ENCODE results near the gene JSRP1. TPM values are rescaled to one million over a fixed set of nuclear protein-coding genes. Genes with fewer than 3 reads are reported as not detected.

JSRP1 gene
- polyA plus RNA-seq, 1 donor from 2014 or later: 1.4 TPM

GRCh38 chr19:2266183-2266993 is 10.2 kb upstream of the JSRP1 start:
- no peaks in the 10 kb centered on the region for H3K27me3 ChIP-seq (ENCODE audit: insufficient read depth, low read depth, low read length)
- no peak overlapping the region for H3K9ac ChIP-seq (ENCODE audit: low read length)
- no peaks in the 10 kb centered on the region for H3F3A ChIP-seq (ENCODE audit: insufficient read depth, low read length, poor library complexity, severe bottlenecking)
- no peak overlapping the region for H3K27ac ChIP-seq (ENCODE audit: low read length)
- no peaks in the 10 kb centered on the region for H3K36me3 ChIP-seq (ENCODE audit: insufficient read depth, low read length)
- no peak overlapping the region for H3K4me3 ChIP-seq (ENCODE audit: low read length)
- no peaks in the 10 kb centered on the region for H3K9me2 ChIP-seq (ENCODE audit: insufficient read depth, low read length)
- peaks cover 16% of the 10 kb centered on the region for H3K79me2 ChIP-seq (replicated peaks; ENCODE audit: insufficient read depth, low read length)
- no peak overlapping the region for H3K4me2 ChIP-seq (ENCODE audit: low read length)
- peaks cover 18% of the 10 kb centered on the region for H4K20me1 ChIP-seq (ENCODE audit: insufficient read depth)
- TF ChIP-seq SMC3 (conservative IDR thresholded peaks at IDR 0.05; ENCODE audit: poor library complexity): no peak
- no peak for TF ChIP-seq POLR2AphosphoS5 (IDR thresholded peaks at IDR 0.05)
- no peak for TF ChIP-seq TAF1 (IDR thresholded peaks at IDR 0.05; ENCODE audit: low read depth)
- TF ChIP-seq EP300 (conservative IDR thresholded peaks at IDR 0.05; ENCODE audit: poor library complexity, severe bottlenecking): no peak
- no peak for TF ChIP-seq EZH2 (IDR thresholded peaks at IDR 0.05; ENCODE audit: borderline replicate concordance, insufficient read depth, low read length, poor library complexity, severe bottlenecking)
- TF ChIP-seq RAD21 (conservative IDR thresholded peaks at IDR 0.05): no peak
- no peak for TF ChIP-seq MXI1 (conservative IDR thresholded peaks at IDR 0.05; ENCODE audit: poor library complexity, severe bottlenecking)
- no peak for TF ChIP-seq REST (IDR thresholded peaks at IDR 0.05; ENCODE audit: borderline replicate concordance)
- TF ChIP-seq CTCF (IDR thresholded peaks at IDR 0.05; ENCODE audit: poor library complexity, severe bottlenecking): no peak
- no peaks in the 10 kb centered on the region for H3K9me3 ChIP-seq (ENCODE audit: low read length)
- H2AFZ ChIP-seq (ENCODE audit: low read depth, low read length): no peak overlapping the region

- H3K4me3 ChIP-seq (ENCODE audit: low read length): no peak overlapping the region
- H4K20me1 ChIP-seq (ENCODE audit: insufficient read depth): no peaks in the 10 kb centered on the region
- H3F3A ChIP-seq (ENCODE audit: insufficient read depth, low read length, poor library complexity, severe bottlenecking): no peaks in the 10 kb centered on the region
- no peaks in the 10 kb centered on the region for H3K27me3 ChIP-seq (ENCODE audit: insufficient read depth, low read depth, low read length)
- H2AFZ ChIP-seq (ENCODE audit: low read depth, low read length): no peak overlapping the region
- no peaks in the 10 kb centered on the region for H3K36me3 ChIP-seq (ENCODE audit: insufficient read depth, low read length)
- H3K9me3 ChIP-seq (ENCODE audit: low read length): no peaks in the 10 kb centered on the region
- TF ChIP-seq EZH2 (IDR thresholded peaks at IDR 0.05; ENCODE audit: borderline replicate concordance, insufficient read depth, low read length, poor library complexity, severe bottlenecking) (no peak), TAF1 (IDR thresholded peaks at IDR 0.05; ENCODE audit: low read depth) (no peak), RAD21 (conservative IDR thresholded peaks at IDR 0.05) (no peak), POLR2AphosphoS5 (IDR thresholded peaks at IDR 0.05) (no peak), CTCF (IDR thresholded peaks at IDR 0.05; ENCODE audit: poor library complexity, severe bottlenecking) (no peak), MXI1 (conservative IDR thresholded peaks at IDR 0.05; ENCODE audit: poor library complexity, severe bottlenecking) (no peak), EP300 (conservative IDR thresholded peaks at IDR 0.05; ENCODE audit: poor library complexity, severe bottlenecking) (no peak), REST (IDR thresholded peaks at IDR 0.05; ENCODE audit: borderline replicate concordance) (no peak), SMC3 (conservative IDR thresholded peaks at IDR 0.05; ENCODE audit: poor library complexity) (no peak)
- no peak overlapping the region for H3K9ac ChIP-seq (ENCODE audit: low read length)
- H3K4me2 ChIP-seq (ENCODE audit: low read length): no peak overlapping the region
- no peaks in the 10 kb centered on the region for H3K9me2 ChIP-seq (ENCODE audit: insufficient read depth, low read length)
- no peak overlapping the region for H3K27ac ChIP-seq (ENCODE audit: low read length)
- H3K79me2 ChIP-seq (replicated peaks; ENCODE audit: insufficient read depth, low read length): no peaks in the 10 kb centered on the region
Measured at GRCh38 chr19:2261438-2262172, 5.4 kb upstream of the JSRP1 start.

Data from neural cell (in vitro differentiated cells).